GM19452 (cell line): ENCODE data around the gene CYP19A1.

ENCODE experiments used
- ATAC-seq: cut with Tn5 transposase; IDR thresholded peaks from one replicate; pipeline ENCODE4 v1.9.1; 2021; ENCODE audit not compliant: unreplicated experiment

CYP19A1 gene

DNA sequence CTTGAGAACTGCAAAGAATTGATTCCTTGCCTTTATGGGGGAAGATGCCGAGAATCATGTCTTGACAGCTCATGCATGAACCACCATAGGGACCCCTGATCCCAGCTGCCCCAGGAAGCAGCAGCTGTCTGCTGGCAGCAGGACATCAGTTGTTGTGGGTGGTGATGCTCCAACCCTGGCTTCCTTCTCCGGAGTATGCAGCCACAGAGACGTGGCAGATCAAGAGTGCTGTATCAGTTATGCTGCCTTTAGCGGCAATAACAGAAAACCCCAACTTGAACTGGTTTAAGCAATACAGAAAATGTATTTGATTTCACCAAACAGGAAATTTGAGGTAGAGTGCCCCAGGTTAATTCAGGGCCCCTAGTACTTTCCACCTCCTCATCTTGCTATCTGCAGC is 151.5 kb downstream of the CYP19A1 start:
- ATAC-seq, result no peak

DNA sequence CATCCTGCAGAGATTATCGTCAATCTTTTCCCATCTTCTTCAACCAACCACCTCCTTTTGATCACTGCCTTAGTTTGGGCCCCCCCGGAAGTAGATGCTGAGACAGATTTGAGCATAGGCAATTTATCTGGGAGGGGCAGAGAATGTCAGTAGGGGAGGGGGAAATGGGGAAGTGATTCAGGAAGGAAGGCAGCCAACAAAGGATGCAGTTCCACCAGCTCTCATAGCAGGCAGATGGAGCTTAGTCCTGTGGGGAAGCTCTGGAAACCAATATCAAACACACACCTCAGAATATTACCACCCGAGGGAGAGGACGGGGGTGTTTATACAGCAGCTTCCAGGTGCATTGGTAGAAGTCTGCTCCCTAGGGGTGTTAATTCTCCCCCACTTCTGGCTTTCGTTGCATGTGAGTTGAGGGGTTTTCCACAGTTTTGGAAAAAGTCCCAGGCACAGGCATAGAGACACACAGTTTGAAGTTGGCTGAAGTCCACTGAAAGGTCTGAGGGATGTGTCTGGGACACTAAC is 152.2 kb downstream of the CYP19A1 start:
- no peak for ATAC-seq

DNA sequence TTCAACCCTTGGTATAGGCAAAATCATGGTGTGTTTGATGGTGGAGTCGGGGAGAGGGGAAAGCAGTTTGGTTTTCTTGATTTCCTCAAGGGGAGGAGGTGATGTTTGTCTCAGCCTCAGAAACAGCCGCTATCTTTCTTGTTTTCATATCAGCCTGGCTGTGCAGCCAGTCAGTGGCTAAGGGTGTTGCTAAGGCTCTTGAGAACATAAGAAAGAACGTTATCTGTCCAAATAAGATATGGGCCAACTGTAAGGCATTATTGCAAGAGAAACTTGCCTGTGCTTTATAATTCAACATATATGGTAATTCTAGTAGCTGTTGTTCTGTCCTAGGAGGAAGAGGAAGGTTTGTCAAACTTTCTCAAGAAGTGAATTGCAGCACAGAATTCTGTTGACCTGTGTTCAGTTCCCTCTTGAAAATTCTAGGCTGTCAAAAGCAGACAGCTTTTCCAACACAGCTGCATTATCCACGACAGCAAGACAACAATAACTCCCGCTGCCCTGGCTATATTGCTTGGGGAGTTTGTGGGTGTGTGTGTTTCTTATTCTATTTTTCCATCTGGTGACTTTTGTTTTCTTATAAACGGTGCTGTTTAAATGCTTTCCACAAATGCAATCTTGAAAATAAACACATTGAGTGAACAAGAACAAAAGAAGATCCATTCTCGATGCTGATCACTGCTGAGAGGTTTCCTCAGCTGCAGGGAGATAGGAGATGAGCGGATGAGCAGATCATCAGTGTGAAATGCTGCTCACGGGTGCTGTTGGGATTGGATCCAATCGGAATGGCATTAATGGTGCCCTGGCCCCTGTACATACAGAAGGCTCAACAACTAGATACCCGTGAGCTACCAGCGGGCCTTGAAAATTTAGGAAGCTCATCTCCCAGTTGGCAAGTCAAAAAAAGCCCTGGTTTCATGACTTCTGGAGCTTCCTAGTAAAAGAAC is 152.9 kb downstream of the CYP19A1 start:
- no peak for ATAC-seq

DNA sequence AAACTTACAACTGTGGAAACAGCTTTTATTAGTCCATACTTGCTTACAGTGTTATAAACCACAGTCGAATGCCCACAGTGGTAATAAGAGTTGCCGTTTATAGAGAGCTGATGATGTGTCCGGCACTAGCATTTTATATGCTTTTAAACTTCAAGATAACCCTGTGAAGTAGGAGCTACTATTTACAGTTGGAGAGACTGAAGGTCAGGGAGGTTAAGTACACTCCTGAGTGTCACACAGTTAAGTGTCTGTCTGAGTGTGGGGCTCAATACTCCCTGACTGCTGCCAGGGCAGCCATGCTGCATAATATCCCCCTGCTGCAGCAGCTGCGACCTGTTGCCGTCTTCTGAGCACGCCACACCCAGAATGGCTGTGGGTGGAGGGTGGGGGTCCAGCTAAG is 153.8 kb downstream of the CYP19A1 start:
- ATAC-seq, result no peak

DNA sequence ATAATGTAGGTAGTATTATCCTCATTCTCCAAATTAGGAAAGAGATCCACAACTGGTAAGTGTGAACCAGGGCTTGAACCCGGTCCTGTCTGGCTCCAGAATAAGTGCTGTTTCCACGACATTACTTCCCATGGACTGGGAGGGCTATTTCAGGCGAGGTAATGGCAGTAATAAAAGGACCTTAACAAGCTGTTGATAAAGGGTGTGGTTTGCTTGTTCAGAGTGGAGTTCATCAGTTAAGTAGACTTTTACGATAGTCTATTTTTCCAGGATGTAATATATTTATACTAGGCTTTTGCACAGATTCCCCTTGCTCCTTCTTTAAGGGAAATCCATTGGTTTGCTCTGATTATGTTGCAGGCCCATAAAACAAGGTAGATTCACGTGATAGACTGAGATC is 155.3 kb downstream of the CYP19A1 start:
- no peak for ATAC-seq

DNA sequence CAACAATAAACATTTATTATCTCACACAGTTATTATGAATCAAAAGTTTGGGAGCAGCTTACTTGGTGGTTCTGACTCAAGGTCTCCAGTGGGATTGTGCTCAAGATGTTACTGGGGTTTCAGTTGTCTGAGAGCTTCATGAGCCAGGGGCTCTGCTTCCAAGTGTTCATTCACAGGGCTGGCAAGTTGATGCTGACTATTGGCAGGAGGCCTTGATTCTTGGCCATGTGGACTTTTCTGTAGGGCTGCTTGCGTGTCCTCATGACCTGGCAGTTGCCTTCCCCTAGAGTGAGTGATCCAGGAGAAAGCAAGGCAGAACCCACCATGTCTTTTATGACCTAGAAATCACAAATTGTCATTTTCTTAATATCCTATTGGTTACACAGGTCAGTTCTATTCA is 156.5 kb downstream of the CYP19A1 start:
- no peak for ATAC-seq

DNA sequence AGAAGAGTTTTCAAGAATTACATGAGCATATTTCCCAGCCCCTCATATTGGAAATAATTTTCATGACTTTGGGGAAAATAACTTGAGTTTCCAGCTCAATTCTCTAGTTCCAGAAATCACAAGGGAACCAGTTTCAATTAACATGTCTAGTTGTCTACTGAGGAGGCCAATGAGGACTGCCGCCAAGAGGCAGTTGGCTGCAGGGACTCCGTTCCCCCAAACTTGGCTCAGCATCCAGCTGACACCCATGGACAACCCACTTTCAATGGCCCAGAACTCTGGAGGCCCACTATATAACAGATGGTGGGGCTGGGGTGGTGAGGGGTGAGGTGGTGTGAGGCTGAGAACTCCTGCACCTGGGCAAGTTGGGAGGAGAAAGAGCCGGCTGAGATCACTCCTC is 157.2 kb downstream of the CYP19A1 start:
- ATAC-seq, result no peak

DNA sequence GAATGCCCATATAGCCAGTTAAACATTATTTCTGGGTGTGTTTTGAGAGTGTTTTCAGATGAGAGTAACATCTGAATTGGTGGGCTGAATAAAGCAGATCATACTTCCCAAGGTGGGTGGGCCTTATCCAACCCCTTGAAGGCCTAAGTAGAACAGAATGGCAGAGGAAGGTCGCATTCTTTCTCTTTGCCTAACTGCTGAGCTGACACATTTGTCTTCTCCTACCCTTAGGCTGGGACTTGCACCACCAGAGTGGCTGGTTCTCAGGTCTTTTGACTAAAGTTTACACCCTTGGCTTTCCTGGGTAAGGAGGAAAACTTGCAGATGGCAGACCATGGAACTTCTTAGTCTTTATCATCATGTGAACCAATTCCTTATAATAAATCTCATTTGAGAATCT is 157.9 kb downstream of the CYP19A1 start:
- ATAC-seq, result no peak

DNA sequence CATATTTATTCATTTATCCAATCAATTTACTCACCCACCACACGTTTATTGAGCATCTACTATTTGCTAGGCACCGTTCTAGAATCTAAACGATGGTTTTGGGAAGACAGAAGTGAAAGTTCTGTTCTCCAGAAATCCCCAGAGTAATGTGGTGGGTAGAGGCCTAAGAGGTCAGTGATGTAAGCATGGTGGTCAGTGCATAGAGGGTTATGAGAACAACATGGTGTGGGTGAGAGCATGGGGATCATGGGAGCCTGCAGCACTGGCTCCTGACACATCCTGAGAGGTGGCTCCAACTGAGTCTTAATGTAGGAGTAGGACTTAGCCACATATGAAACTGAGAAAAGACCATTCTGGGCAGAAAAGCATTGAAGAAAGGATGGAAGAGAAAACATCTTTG is 158.4 kb downstream of the CYP19A1 start:
- no peak for ATAC-seq

DNA sequence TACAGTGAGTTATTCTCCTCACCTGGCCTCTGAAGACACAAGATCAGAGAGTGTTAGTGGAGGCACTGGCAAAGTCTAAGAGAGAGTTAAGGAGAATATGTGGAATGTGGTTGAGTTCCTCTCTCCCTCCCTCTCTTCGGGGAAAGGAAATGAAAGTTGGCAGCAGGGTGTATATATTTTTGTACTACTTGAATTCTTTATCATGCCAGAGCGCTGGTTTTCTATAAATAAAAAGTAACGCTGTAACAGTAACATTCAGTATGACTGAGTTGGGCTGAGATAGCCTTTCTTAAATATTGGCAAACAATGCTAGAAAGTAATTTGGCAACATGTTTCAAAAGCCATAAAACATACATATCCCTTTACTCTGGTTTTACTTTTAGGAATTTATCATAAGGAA is 166.2 kb downstream of the CYP19A1 start:
- ATAC-seq, result no peak

DNA sequence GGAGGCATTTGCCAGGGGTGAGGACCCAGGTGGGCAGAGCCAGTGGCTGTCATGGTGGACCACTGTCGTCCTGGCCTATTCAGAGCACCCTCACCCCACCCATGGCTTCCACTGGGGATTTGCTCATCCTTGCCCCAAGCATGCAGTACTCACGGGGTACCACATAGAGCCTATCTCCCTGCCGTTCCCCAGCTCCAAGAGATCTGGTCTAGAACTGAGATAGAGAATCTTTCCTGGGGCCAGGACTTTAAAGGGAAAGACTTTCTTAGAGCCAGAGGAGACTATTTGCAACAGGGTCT is 166.8 kb downstream of the CYP19A1 start:
- ATAC-seq, result no peak

DNA sequence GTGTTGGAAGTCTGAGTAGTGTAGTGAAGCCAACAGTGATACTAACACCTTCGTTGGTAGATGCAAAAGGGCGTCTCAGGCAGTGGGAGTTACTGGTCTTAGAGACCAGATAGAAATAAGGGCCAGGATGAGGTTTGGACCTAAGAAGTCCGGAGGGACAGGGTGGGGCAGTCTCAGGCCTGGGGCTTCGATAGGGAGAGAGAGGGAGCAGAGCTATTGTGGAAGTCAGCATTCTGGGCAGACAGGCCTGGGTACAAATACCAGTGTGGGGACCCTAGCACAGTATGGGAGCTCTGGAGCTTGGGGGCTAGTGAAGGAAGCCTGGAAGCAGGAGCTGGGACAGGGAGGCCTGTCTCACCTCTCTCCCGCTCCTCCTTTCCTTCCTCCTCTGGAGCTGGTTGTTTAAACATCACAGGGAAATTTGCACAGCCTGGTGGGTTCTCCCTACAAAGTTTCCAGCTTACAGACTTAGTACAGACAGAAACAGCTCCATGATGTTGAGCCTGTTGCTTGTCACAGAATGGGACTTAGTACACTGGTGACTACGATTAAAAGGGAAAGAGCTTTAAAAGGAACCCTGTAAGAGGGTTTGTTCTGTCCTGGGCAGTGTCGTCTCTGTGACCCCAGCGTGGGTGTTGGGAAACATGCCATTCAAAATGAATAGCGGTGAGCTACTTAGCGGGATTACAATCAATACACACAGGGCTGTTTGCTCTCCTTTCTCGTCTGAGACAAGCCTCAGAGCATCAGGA is 167.3 kb downstream of the CYP19A1 start:
- no peak for ATAC-seq

DNA sequence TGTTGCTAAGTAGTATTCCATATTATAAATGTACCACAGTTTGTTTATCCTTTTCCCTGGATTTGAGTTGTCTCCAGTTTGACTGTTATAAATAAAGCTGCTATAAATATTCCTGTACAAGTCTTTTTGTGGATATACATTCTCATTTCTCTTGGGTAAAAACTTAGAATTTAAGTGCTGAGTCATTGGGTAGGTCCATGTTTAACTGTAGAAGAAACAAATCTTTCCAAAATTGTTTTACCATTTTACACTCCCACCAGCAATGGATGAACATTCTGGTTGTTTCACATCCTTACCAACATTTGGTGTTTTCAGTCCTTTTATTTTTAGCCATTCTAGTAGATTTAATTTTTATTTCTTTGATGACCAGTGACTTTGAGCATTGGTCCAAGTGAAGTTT is 169.7 kb downstream of the CYP19A1 start:
- no peak for ATAC-seq

DNA sequence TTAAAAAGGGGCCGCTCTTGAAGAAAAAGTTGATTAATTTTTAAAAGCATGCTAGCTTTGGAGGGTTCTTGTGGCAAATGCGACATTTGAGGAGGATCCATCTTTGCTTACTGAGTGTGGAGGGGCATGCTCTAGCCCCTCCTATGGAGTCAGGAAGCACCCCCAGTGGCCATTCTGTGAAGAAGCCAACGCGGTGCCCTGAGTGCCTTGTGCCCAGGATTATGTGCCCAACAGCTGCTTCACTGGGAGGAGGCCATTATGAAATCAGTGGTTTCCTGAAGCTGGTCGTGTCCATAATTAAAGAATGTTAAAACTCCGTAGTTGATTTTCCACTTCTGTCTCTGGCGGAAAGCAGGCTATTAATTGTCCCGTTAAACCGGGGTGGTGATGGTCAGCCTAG is 174.6 kb downstream of the CYP19A1 start:
- ATAC-seq, result no peak

DNA sequence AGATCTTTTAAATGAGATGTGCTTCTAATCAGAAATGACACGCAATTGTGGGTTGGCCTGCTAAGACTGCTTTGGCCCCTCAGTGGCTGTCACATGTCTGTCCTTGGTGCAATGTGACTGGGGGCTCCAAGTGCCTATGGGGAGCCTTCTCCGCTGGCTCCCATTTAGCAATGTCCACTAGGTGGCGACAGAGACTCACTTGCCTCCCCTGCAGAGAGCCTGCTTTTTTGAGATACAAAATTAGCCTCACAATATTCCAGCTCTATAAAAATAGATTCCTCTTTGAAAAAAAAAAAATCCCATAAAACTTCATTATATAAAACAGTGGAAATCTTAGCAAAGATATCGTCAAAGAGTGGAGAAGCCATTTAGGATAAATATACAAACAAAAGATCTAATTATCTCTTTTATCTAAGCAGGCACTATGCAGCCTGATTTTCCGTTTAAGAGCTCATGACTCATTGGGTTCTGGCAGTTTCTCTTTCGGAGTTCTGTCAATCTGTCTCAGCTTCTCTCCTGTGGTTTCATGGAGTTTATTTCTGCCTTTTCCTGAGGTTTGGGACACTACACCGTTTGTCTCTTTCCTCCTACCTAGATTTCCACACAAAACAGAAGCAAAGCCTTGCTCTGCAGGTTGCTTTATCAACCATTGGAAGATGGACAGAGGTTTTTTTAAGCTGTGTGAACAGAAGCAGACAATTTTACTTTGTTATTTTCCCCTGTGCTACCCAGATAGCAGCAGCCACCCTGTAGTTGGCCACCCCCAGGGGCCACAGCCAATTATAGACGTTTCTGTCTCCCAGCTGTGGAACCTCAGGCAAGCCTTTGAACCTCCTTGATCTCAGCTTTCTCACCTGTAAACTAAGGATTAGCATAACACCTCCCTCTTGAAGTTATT is 175.3 kb downstream of the CYP19A1 start:
- ATAC-seq, result peak; percentile 74

DNA sequence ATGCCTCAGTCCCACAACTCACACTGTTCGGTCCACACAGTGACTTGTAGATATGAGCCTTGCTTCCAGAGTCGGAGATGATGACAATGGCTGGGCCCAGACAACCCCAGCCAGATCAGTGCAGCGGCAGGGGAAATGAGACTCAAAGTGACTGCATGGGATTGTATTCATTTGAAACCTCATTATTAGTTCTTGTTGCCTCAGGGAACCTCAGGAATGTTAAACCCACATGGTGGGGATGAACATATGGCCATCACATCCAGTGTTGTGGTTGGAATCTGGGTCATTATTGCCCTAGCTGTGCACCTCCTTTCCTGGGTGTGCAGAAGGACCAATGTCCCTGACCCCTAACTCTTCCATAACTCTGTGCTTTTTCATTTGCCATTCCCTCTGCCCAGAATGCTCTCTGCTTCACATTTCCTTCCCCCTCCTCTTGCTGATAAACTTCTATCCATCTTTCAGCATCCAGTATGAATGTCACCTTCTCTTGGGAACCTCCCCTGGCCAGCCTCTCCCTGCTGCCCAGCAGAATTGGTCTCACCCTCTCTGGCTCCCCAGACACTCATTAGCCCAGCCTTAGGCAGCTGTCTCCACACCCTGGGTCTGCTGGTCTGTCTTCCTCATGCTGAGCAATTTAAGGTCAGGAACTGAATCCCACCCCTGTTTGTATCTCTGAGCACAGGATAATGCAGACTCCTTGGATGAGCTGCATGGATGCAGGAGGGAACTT is 176.7 kb downstream of the CYP19A1 start:
- ATAC-seq, result no peak

DNA sequence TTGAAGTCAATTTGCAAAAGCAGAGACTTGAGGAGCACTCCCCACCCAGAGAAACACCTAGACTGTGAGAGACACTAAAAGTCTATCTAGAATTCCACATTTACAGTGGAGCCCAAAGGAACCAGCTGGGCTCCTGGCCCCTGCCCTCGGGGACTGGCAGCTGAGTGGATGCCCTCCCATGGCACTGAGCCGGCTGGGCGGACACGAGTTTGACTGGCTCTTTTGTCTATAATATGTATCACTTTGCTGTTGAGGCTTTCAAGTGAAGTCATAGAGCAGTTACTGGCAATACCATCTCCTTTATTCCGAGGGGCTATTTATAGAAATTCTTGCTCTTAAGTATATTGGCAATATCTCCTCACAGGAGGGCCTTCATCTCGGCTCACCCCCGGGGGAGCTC is 177.9 kb downstream of the CYP19A1 start:
- no peak for ATAC-seq
